Liver (tissue), 9 donors: ENCODE measurements around the gene APOL4. TPM values are rescaled to one million over a fixed set of nuclear protein-coding genes. Genes with fewer than 3 reads are reported as not detected.

ENCODE experiments used
- DNase-seq: peaks from one replicate; pipeline ENCODE4 v3.0.0-alpha.2; 2017; ENCODE audit warnings: low spot score
- H3K27ac ChIP-seq, 2 donors: one replicate each; pipeline ENCODE4 v1.7.0; 2013; ENCODE audit warnings: inconsistent platforms in 2 of 2, low read length in 2 of 2, control low read depth in 1 of 2, low read depth in 1 of 2, mild to moderate bottlenecking in 1 of 2
- H3K27me3 ChIP-seq, 4 donors: one replicate each; pipeline versions ENCODE4 v1.6.1 to v1.7.0; 2013; ENCODE audit warnings: low read length in 3 of 4, inconsistent platforms in 1 of 4, mild to moderate bottlenecking in 1 of 4, moderate library complexity in 1 of 4; ENCODE audit not compliant: control insufficient read depth in 4 of 4, insufficient read depth in 4 of 4
- H3K36me3 ChIP-seq, 4 donors: one replicate each; pipeline versions ENCODE4 v1.6.1 to v1.7.0; 2013; ENCODE audit warnings: low read length in 3 of 4, mild to moderate bottlenecking in 3 of 4, low read depth in 1 of 4, moderate library complexity in 1 of 4; ENCODE audit not compliant: control insufficient read depth in 4 of 4, insufficient read depth in 3 of 4
- H3K4me1 ChIP-seq, 4 donors: one replicate each; pipeline versions ENCODE4 v1.6.1 to v1.7.0; 2013; ENCODE audit warnings: low read length in 3 of 4, mild to moderate bottlenecking in 3 of 4, moderate library complexity in 1 of 4; ENCODE audit not compliant: control insufficient read depth in 4 of 4, insufficient read depth in 4 of 4
- H3K4me3 ChIP-seq, 3 donors: one replicate each; pipeline versions ENCODE4 v1.6.1 to v1.7.0; 2013; ENCODE audit warnings: low read length in 3 of 3, control low read depth in 1 of 3, low read depth in 1 of 3, mild to moderate bottlenecking in 1 of 3
- H3K9ac ChIP-seq, 2 donors: one replicate each; pipeline ENCODE4 v1.7.0; 2013; ENCODE audit warnings: low read length in 2 of 2, mild to moderate bottlenecking in 2 of 2, moderate library complexity in 2 of 2, control low read depth in 1 of 2, low read depth in 1 of 2
- H3K9me3 ChIP-seq, 4 donors: one replicate each; pipeline versions ENCODE4 v1.6.1 to v1.7.0; 2013; ENCODE audit warnings: low read length in 3 of 4; ENCODE audit not compliant: control insufficient read depth in 4 of 4
- ATF3 ChIP-seq: IDR thresholded peaks from 2 replicates; pipeline ENCODE4 v1.6.1; 2016; ENCODE audit warnings: antibody characterized with exemption
- CTCF ChIP-seq: fragments of 150-350 bp; IDR thresholded peaks from 2 replicates; pipeline ENCODE4 v1.5.1; 2017; ENCODE audit warnings: improper control_type of control experiment, low read depth, low read length; ENCODE audit not compliant: missing input control
- EGR1 ChIP-seq, 2 donors: IDR thresholded peaks; 2 replicates each; pipeline ENCODE4 v1.6.1; 2016 to 2018; ENCODE audit warnings: antibody characterized with exemption in 2 of 2, low read depth in 2 of 2
- FOXA1 ChIP-seq: IDR thresholded peaks from 2 replicates; pipeline ENCODE4 v1.6.1; 2016; ENCODE audit warnings: antibody characterized with exemption
- FOXA2 ChIP-seq: IDR thresholded peaks from 2 replicates; pipeline ENCODE4 v1.6.1; 2016; ENCODE audit warnings: antibody characterized with exemption
- GABPA ChIP-seq, 2 donors: IDR thresholded peaks in 1 of 2; conservative IDR thresholded peaks in 1 of 2; 2 replicates each; pipeline ENCODE4 v1.6.1; 2016; ENCODE audit warnings: antibody characterized with exemption in 2 of 2, mild to moderate bottlenecking in 1 of 2, moderate library complexity in 1 of 2
- HNF4A ChIP-seq, 2 donors: conservative IDR thresholded peaks; 2 replicates each; pipeline ENCODE4 v1.6.1; 2016; ENCODE audit warnings: antibody characterized with exemption in 2 of 2, mild to moderate bottlenecking in 2 of 2
- HNF4G ChIP-seq: IDR thresholded peaks from 2 replicates; pipeline ENCODE4 v1.6.1; 2016; ENCODE audit warnings: antibody characterized with exemption
- JUND ChIP-seq, 2 donors: IDR thresholded peaks; 2 replicates each; pipeline ENCODE4 v1.6.1; 2016; ENCODE audit warnings: antibody characterized with exemption in 2 of 2
- MAX ChIP-seq: IDR thresholded peaks from 2 replicates; pipeline ENCODE4 v1.6.1; 2016; ENCODE audit warnings: antibody characterized with exemption
- NR2F2 ChIP-seq: IDR thresholded peaks from 2 replicates; pipeline ENCODE4 v1.6.1; 2016; ENCODE audit warnings: antibody characterized with exemption
- RAD21 ChIP-seq, 2 donors: IDR thresholded peaks; 2 replicates each; pipeline ENCODE4 v1.6.1; 2016; ENCODE audit warnings: antibody characterized with exemption in 2 of 2, mild to moderate bottlenecking in 2 of 2
- REST ChIP-seq: IDR thresholded peaks from 2 replicates; pipeline ENCODE4 v1.6.1; 2016; ENCODE audit warnings: antibody characterized with exemption, mild to moderate bottlenecking
- RXRA ChIP-seq, 2 donors: IDR thresholded peaks; 2 replicates each; pipeline ENCODE4 v1.6.1; 2017 to 2018; ENCODE audit warnings: antibody characterized with exemption in 2 of 2, mild to moderate bottlenecking in 1 of 2
- SP1 ChIP-seq: IDR thresholded peaks from 2 replicates; pipeline ENCODE4 v1.6.1; 2018; ENCODE audit warnings: antibody characterized with exemption, mild to moderate bottlenecking
- TAF1 ChIP-seq: conservative IDR thresholded peaks from 2 replicates; pipeline ENCODE4 v1.6.1; 2016; ENCODE audit warnings: antibody characterized with exemption, mild to moderate bottlenecking
- YY1 ChIP-seq: IDR thresholded peaks from 2 replicates; pipeline ENCODE4 v1.6.1; 2016; ENCODE audit warnings: antibody characterized with exemption, mild to moderate bottlenecking
- ZBTB33 ChIP-seq: IDR thresholded peaks from 2 replicates; pipeline ENCODE4 v1.6.1; 2016; ENCODE audit warnings: antibody characterized with exemption
- WGBS: extraction: QIAGEN DNeasy Blood & Tissue Kit; methylation state at CpG from one replicate; pipeline ENCODE4 v1.1.7; 2013; 5-methylcytosine and 5-hydroxymethylcytosine counted together
- polyA plus RNA-seq, 2 donors: library from polyadenylated mRNA; stranded (reverse) in 1 of 2; unstranded in 1 of 2; fragments of 200-250 nt in 1 of 2; fragments of >200 nt in 1 of 2; fragmentation: Nextera tagmentation in 1 of 2; extraction: Ambion mirVana in 1 of 2; gene quantifications; one replicate each; pipeline versions ENCODE4 v1.2.1 to v1.2.3, GENCODE V29; 2013 to 2015
- total RNA-seq, 2 donors: library from RNA; depleted of rRNA; stranded (reverse); fragments of >200 nt; gene quantifications; one replicate each; pipeline ENCODE4 v1.2.3, GENCODE V29; 2014
- donor health status: healthy.
- donor health status: healthy.
- donor health status: healthy.
- donor health status: healthy.
- donor health status: healthy.

The APOL4 gene
- total and polyA plus RNA-seq, 4 donors = 0.59 to 2.3 (median 1.8) TPM

- no peak for TF ChIP-seq FOXA1
- no peak for TF ChIP-seq HNF4A (conservative IDR thresholded peaks at IDR 0.05)
- no peak for TF ChIP-seq ZBTB33
- TF ChIP-seq RXRA (IDR thresholded peaks at IDR 0.05) = no peak
- TF ChIP-seq GABPA (IDR thresholded peaks at IDR 0.05 in 1 of 2, conservative IDR thresholded peaks at IDR 0.05 in 1 of 2) = no peak
- TF ChIP-seq HNF4G = no peak
- no peak for TF ChIP-seq NR2F2
- no peak for TF ChIP-seq REST
- TF ChIP-seq JUND (IDR thresholded peaks at IDR 0.05) = no peak
- TF ChIP-seq RAD21 (IDR thresholded peaks at IDR 0.05) = no peak
- no peak for TF ChIP-seq ATF3
- no peak for TF ChIP-seq YY1
- no peak for TF ChIP-seq MAX
- TF ChIP-seq CTCF = no peak
- no peak for TF ChIP-seq TAF1
- no peak for TF ChIP-seq SP1
- no peak for TF ChIP-seq EGR1 (IDR thresholded peaks at IDR 0.05; ENCODE audit: low read depth in 2 of 2)
- no peak for TF ChIP-seq FOXA2
- Histone ChIP-seq H3K4me3 (no peak overlapping the region), H3K27ac (peak overlapping the region in 1 of 2 donors; percentile 30), H3K27me3 (no peaks in the 10 kb centered on the region), H3K36me3 (peaks cover 2 to 19% (median 13%) of the 10 kb centered on the region in 4 donors), H3K9ac (no peak overlapping the region), H3K9me3 (no peaks in the 10 kb centered on the region), H3K4me1 (peaks cover 7 to 59% (median 43%) of the 10 kb centered on the region in 4 donors)
- DNase-seq = no peak
- 85% methylated on average over 14 of the region's 14 CpGs for WGBS
Measured at GRCh38 chr22:36236388-36237319, 35.0 kb upstream of the APOL4 start.
